ENCODE measurements around the gene YAF2.

GRCh38 chr12:42182394-42182793 lies 55.7 kb downstream of the YAF2 start:
- no peak for TF ChIP-seq POLR2AphosphoS5 (IDR thresholded peaks at IDR 0.05)
- no peak for TF ChIP-seq CTCF (IDR thresholded peaks at IDR 0.05)
- no peak for TF ChIP-seq POLR2A (IDR thresholded peaks at IDR 0.05)

Data from suprapubic skin (tissue), 4 donors.